Sigmoid colon (tissue), 4 donors: ENCODE data around the gene SSBP3.

Experiments
- EP300 ChIP-seq, 4 donors: sonication (generic); formaldehyde crosslinking; IDR thresholded peaks; one replicate each; pipeline ENCODE4 v1.6.1; 2017; ENCODE audit warnings: antibody characterized with exemption in 4 of 4
- POLR2A ChIP-seq, 2 donors: fragments of 450-650 bp; IDR thresholded peaks; one replicate each; pipeline ENCODE4 v1.6.1; 2016; ENCODE audit warnings: antibody characterized with exemption in 2 of 2, mild to moderate bottlenecking in 2 of 2, moderate library complexity in 2 of 2
- TF ChIP-seq, protein P1 (sequence below), 4 experiments: fragments of 450-650 bp in 3 of 4; fragments of 200-600 bp in 1 of 4; IDR thresholded peaks; one replicate each; pipeline ENCODE4 v1.5.1; 2016 to 2019; ENCODE audit warnings: antibody characterized with exemption in 4 of 4, mild to moderate bottlenecking in 3 of 4, moderate library complexity in 2 of 4

DNA sequence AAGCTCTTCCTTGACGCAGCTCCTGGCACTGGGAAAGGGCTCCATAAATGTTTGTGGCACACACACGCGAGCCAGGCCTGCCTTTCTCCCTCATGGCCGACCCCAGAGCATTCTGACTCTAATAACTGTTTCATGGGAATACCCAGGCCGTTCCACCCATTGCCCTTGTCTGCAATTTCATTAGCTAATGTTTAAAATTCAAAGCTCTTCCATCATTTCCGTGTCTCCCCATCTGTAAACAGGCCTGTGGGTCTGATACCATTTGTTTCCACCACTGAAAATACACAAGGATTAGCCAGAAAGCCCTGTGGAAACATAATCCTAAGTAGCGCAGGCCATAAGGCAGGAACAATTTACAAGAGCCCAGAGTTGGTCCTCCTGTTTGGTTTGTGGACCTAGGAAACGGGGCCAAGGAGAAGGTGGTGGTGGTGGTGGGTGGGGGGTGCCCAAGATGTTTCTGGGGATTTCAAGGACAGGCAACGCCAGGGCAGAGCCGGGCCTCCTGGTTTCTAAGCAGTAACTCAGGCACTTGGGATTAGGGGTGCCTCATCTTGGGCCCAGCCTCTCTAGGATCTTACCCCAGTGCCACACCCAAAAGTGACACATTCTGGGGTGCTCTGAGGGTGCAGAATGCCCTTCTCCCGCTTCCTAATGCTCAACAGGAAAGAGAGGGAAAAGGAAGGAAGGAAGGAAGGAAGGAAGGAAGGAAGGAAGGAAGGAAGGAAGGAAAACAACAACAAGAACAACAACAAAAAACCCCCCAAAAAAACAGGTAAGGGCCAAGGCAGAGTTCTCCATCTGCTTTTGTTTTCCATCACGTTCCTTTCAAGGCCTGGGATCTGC, 79.4 kb downstream of the SSBP3 start:
- TF ChIP-seq, protein P1, sequence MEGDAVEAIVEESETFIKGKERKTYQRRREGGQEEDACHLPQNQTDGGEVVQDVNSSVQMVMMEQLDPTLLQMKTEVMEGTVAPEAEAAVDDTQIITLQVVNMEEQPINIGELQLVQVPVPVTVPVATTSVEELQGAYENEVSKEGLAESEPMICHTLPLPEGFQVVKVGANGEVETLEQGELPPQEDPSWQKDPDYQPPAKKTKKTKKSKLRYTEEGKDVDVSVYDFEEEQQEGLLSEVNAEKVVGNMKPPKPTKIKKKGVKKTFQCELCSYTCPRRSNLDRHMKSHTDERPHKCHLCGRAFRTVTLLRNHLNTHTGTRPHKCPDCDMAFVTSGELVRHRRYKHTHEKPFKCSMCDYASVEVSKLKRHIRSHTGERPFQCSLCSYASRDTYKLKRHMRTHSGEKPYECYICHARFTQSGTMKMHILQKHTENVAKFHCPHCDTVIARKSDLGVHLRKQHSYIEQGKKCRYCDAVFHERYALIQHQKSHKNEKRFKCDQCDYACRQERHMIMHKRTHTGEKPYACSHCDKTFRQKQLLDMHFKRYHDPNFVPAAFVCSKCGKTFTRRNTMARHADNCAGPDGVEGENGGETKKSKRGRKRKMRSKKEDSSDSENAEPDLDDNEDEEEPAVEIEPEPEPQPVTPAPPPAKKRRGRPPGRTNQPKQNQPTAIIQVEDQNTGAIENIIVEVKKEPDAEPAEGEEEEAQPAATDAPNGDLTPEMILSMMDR (IDR thresholded peaks at IDR 0.05) = no peak
- no peak for TF ChIP-seq POLR2A (IDR thresholded peaks at IDR 0.05)
- no peak for TF ChIP-seq EP300 (IDR thresholded peaks at IDR 0.05)
